Colonic mucosa (tissue), 4 donors: ENCODE results near the gene CIDEB. TPM values are rescaled to one million over a fixed set of nuclear protein-coding genes. Genes with fewer than 3 reads are reported as not detected.

Source experiments
- DNase-seq: peaks from one replicate; pipeline ENCODE4 v3.0.0-alpha.2; 2020
- H3K27ac ChIP-seq: fragments of 200-600 bp; one replicate; pipeline ENCODE4 v1.8.0; 2021
- H3K27me3 ChIP-seq: fragments of 200-600 bp; one replicate; pipeline ENCODE4 v1.8.0; 2021
- H3K36me3 ChIP-seq: fragments of 200-600 bp; one replicate; pipeline ENCODE4 v1.8.0; 2021
- H3K4me1 ChIP-seq: fragments of 200-600 bp; one replicate; pipeline ENCODE4 v1.8.0; 2021; ENCODE audit warnings: mild to moderate bottlenecking
- H3K4me3 ChIP-seq: fragments of 200-600 bp; one replicate; pipeline ENCODE4 v1.8.0; 2021
- H3K9ac ChIP-seq, 2 donors: one replicate each; pipeline ENCODE4 v1.7.0; 2013; ENCODE audit warnings: control low read depth in 2 of 2, low read depth in 2 of 2, low read length in 2 of 2
- H3K9me3 ChIP-seq: fragments of 200-600 bp; one replicate; pipeline ENCODE4 v1.8.0; 2021
- intact Hi-C: fragments of 100-400 bp; cut with DNase I; formaldehyde crosslinking; loops from one replicate; pipeline ENCODE4 v1.14.1; 2022
- total RNA-seq, 2 donors: library from RNA; stranded (reverse); fragmentation: NEBNext Ultra II Directional in 1 of 2; extraction: Animal tissue kit (Norgen Biotek cat#: 25700) in 1 of 2; gene quantifications; one replicate each; pipeline ENCODE4 v1.2.1, GENCODE V29; 2021
- TF ChIP-seq, protein P1 (sequence below): fragments of 200-600 bp; IDR thresholded peaks from one replicate; pipeline ENCODE4 v1.8.0; 2022; ENCODE audit warnings: antibody characterized with exemption, mild to moderate bottlenecking
- donor health status: healthy.
- donor health status: DM: no; HTN: no; CAD: no.
- donor health status: DM: no; HTN: no; CAD: no.

The CIDEB gene
- total RNA-seq, 2 donors from 2014 or later, result 7.7 to 12.9 TPM

GRCh38 chr14:24271834-24272263 lies 35.9 kb downstream of the CIDEB start:
- no peaks in the 10 kb centered on the region for H3K4me1 ChIP-seq
- H3K4me3 ChIP-seq, result peak overlapping the region; percentile 75
- intact Hi-C loops, result loop anchor here (2.0 kb wide), 1 partner anchor 29 kb away; the partner anchor contains the start of gene TINF2

GRCh38 chr14:24271134-24271833 lies 36.5 kb downstream of the CIDEB start, which contains the start of gene RABGGTA:
TSS of gene RABGGTA (minus strand) at chr14:24271597. CDS start at chr14:24271115, 482 bp downstream.
- H3K4me1 ChIP-seq, result no peaks in the 10 kb centered on the region
- TF ChIP-seq, protein P1, sequence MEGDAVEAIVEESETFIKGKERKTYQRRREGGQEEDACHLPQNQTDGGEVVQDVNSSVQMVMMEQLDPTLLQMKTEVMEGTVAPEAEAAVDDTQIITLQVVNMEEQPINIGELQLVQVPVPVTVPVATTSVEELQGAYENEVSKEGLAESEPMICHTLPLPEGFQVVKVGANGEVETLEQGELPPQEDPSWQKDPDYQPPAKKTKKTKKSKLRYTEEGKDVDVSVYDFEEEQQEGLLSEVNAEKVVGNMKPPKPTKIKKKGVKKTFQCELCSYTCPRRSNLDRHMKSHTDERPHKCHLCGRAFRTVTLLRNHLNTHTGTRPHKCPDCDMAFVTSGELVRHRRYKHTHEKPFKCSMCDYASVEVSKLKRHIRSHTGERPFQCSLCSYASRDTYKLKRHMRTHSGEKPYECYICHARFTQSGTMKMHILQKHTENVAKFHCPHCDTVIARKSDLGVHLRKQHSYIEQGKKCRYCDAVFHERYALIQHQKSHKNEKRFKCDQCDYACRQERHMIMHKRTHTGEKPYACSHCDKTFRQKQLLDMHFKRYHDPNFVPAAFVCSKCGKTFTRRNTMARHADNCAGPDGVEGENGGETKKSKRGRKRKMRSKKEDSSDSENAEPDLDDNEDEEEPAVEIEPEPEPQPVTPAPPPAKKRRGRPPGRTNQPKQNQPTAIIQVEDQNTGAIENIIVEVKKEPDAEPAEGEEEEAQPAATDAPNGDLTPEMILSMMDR, result peak; percentile 69
- peak; percentile 88 for DNase-seq
- no peaks in the 10 kb centered on the region for H3K27me3 ChIP-seq
- peaks cover 7% of the 10 kb centered on the region for H3K36me3 ChIP-seq
- peak within 1 kb of the TSS; percentile 94 to 98 for H3K9ac ChIP-seq
- no peaks in the 10 kb centered on the region for H3K9me3 ChIP-seq
- H3K27ac ChIP-seq, result peak within 1 kb of the TSS; percentile 95
- peak within 1 kb of the TSS; percentile 75 for H3K4me3 ChIP-seq
- intact Hi-C loops, result loop anchor here (2.0 kb wide), 1 partner anchor 28 kb away; the partner anchor contains the start of gene TINF2

More at GRCh38 chr14:24271834-24272263, 35.9 kb downstream of the CIDEB start:
- Histone ChIP-seq H3K9ac (peak overlapping the region; percentile 94 to 98), H3K27me3 (no peaks in the 10 kb centered on the region), H3K9me3 (no peaks in the 10 kb centered on the region), H3K27ac (peak overlapping the region; percentile 95), H3K36me3 (peaks cover 2% of the 10 kb centered on the region)
- TF ChIP-seq, protein P1, result no peak
- no peak for DNase-seq

DNA sequence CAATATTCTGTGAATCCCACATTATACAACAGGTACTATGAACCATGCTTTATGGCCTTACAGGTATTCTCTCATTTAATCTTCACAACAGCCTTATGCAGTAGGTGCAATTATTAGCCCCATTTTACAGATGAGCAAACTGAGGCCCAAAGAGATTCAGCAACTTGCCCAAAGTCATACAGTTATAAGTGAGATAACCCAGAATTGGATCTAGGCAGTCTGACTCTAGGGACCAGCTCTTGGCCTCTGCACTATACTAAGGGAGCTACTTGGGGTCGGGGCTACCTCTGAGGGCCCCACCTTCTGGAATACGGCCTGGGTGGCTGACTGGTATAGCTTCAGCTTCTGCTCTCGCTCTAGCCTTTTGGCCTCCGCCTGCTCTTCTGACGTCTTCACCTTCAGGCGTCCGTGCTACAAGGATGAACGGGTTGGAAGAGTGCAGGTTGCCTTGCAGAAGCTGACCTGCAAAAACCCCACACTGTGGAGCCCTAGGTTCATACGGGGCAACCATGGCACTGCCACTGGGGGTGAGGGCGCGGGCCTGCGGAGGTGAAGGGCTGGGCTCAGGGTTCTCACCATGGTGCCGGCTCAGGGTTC lies 37.1 kb downstream of the CIDEB start:
- intact Hi-C loops, result loop anchor here (2.0 kb wide), 1 partner anchor 28 kb away; the partner anchor contains the start of gene TINF2

GRCh38 chr14:24269910-24270536 lies 37.8 kb downstream of the CIDEB start:
- no peak for DNase-seq
- H3K9ac ChIP-seq, result no peak overlapping the region
- no peak overlapping the region for H3K27ac ChIP-seq
- no peaks in the 10 kb centered on the region for H3K9me3 ChIP-seq
- intact Hi-C loops, result loop anchor here (2.0 kb wide), 1 partner anchor 27 kb away; the partner anchor contains the start of gene TINF2
- TF ChIP-seq, protein P1, result no peak
- H3K4me1 ChIP-seq, result no peaks in the 10 kb centered on the region
- H3K27me3 ChIP-seq, result no peaks in the 10 kb centered on the region
- H3K4me3 ChIP-seq, result no peak overlapping the region
- peaks cover 7% of the 10 kb centered on the region for H3K36me3 ChIP-seq

More for the DNA sequence above, 37.1 kb downstream of the CIDEB start:
- Histone ChIP-seq H3K9me3 (no peaks in the 10 kb centered on the region), H3K27ac (peak overlapping the region; percentile 95), H3K4me1 (no peaks in the 10 kb centered on the region), H3K4me3 (peak overlapping the region; percentile 75), H3K9ac (peak overlapping the region; percentile 94 to 98), H3K27me3 (no peaks in the 10 kb centered on the region), H3K36me3 (peaks cover 7% of the 10 kb centered on the region)
- TF ChIP-seq, protein P1, result no peak
- DNase-seq, result no peak

GRCh38 chr14:24269368-24269767 lies 38.4 kb downstream of the CIDEB start:
- Histone ChIP-seq H3K9ac (no peak overlapping the region), H3K27me3 (no peaks in the 10 kb centered on the region), H3K4me1 (no peaks in the 10 kb centered on the region), H3K36me3 (peaks cover 7% of the 10 kb centered on the region), H3K9me3 (no peaks in the 10 kb centered on the region), H3K4me3 (no peak overlapping the region), H3K27ac (no peak overlapping the region)
- DNase-seq, result no peak
- intact Hi-C loops, result no loop called here
- TF ChIP-seq, protein P1, result no peak
